Measurements from ENCODE around the gene CCR1.
"Not testable (repeated sequence)": the region's sequence is repeated elsewhere in the genome, so short reads cannot be mapped to it uniquely, and the experiment has no call there.

The CCR1 gene

GRCh38 chr3:46183330-46183729 lies 24.8 kb downstream of the CCR1 start:
- no peak for DNase-seq (ENCODE audit: low read depth in 2 of 3, low spot score in 1 of 3)

- DNase-seq (ENCODE audit: low read depth in 2 of 3, low spot score in 1 of 3), result no peak
Observed at GRCh38 chr3:46168583-46169345, 39.3 kb downstream of the CCR1 start.

DNA sequence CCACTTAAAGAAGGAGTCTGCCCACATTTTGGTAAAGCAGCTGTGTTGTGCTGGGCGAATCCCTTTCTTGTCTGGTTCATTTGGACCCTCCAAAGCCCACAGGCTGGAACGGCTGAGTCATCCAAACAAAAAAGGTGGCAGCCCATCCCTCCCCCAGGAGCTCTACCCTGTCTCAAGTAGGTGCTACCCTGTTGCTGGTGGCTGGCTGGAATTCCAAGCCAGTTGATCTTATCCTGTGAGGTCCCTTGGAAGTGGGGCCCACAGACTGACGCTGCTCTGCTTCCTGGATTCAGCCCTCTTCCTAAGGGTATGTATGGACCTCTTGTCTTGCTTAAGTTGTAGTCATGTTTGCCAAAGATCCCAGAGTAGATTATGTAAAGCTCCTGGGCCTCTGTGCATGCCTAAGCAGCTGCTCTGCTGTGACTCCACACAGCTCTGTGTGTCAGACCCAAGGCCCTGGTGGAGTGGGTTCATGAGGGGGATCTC lies 44.5 kb downstream of the CCR1 start:
- DNase-seq (ENCODE audit: low read depth in 2 of 3, low spot score in 1 of 3), result no peak

DNA sequence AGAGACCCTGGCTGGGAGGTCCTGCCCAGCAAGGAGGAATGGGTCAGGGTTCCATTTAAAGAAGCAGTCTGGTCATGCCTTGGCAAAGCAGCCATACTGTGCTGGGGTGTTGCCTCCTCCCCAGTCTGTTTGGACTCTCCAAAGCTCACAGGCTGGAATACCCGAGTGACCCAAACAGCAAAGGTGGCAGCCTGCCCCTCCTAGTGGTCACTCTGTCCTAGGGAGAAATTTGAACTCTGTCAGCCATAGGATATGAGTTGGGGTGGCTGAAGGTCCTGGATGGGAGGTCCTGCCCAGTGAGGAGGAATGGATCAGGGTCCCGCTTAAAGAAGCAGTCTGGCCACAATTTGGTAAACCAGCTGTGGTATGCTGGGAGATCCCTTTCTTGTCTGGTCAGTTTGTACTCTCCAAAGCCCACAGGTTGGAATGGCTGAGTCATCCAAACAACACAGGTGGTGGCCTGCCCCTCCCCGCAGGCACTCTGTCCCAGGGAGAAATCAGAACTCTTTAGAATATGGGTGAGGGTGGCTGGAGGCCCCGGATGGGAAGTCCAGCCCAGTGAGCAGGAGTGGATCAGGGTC lies 45.0 kb downstream of the CCR1 start:
- no peak for DNase-seq (ENCODE audit: low read depth in 2 of 3, low spot score in 1 of 3)

DNA sequence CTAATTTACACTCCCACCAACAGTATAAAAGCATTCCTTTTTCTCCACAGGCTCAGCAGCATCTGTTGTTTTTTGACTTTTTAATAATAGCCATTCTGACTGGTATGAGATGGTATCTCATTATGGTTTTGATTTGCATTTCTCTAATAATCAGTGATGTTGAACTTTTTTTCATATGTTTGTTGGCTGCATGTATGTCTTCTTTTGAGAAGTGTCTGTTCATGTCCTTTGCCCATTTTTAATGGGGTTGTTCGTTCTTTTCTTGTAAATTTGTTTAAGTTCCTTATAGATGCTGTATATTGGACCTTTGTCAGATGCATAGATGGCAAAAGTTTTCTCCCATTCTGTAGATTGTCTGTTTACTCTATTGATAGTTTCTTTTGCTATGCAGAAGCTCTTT lies 50.4 kb downstream of the CCR1 start:
- not testable (repeated sequence) for DNase-seq (ENCODE audit: low read depth in 2 of 3, low spot score in 1 of 3)

DNA sequence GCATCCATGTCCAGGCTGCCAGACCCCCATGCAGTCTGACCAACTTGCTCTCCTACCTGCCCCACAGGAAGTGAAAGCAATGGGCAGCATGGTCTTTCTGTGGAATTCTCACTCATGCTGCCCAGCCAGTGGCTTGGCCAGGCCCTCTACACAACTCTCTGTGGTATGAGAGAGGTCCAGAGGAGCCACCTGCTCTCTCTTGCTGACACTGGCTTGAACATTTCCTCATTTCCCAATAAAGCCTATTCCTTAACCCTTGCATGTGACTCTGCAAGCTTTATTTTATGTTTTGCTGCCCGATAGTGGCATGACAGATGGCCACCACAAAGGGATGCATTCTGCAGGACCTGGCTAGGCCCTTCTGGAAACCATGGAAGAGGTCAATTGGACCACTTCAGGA lies 53.8 kb downstream of the CCR1 start:
- no peak for DNase-seq (ENCODE audit: low read depth in 2 of 3, low spot score in 1 of 3)

All from stimulated activated CD4-positive, alpha-beta T cell treated with anti-CD3 and anti-CD28 coated beads, Interleukin-12 subunit alpha, Interleukin-12 subunit beta, amount 100 ng/mL, for 48 hours (primary cell).